Subcutaneous adipose tissue (tissue), 4 donors: ENCODE measurements around the gene ATP2B2. TPM values are rescaled to one million over a fixed set of nuclear protein-coding genes. Genes with fewer than 3 reads are reported as not detected.

Experiments
- CTCF ChIP-seq: fragments of 450-650 bp; IDR thresholded peaks from one replicate; pipeline ENCODE4 v1.5.1; 2016; ENCODE audit warnings: low read depth, mild to moderate bottlenecking, control low read depth, antibody characterized with exemption, moderate library complexity
- total RNA-seq, 4 donors: library from RNA; depleted of rRNA; stranded (reverse); fragments of >200 nt; gene quantifications; one replicate each; pipeline ENCODE4 v1.1.0, GENCODE V29; 2016

ATP2B2 gene
- total RNA-seq, 4 donors from 2014 or later, result 0.34 to 0.44 TPM; not detected in 2

GRCh38 chr3:10489746-10490483 lies 15.5 kb downstream of the ATP2B2 start:
- no peak for TF ChIP-seq CTCF

GRCh38 chr3:10487988-10488633 lies 17.3 kb downstream of the ATP2B2 start:
- no peak for TF ChIP-seq CTCF

DNA sequence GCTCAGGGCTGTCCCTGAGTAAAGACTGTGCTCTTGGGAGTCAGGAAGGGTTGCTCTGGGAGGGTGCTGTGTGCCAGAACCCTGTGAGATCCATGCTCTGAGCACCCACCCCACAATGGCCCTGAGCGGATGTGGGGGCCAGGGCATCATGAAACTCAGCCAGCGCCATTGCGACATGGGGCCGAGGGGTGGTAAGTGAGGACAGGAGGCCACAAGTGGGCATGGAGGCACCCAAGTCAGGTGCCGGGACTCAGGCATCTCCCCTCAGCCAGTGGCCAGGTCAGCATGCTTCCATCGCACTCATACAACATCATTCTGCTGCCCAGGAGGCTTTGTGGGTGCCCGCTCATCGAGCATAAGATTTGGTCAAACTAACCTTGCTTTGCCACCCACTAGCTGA lies 19.6 kb downstream of the ATP2B2 start:
- no peak for TF ChIP-seq CTCF

GRCh38 chr3:10485380-10485779 lies 20.0 kb downstream of the ATP2B2 start:
- TF ChIP-seq CTCF, result no peak

DNA sequence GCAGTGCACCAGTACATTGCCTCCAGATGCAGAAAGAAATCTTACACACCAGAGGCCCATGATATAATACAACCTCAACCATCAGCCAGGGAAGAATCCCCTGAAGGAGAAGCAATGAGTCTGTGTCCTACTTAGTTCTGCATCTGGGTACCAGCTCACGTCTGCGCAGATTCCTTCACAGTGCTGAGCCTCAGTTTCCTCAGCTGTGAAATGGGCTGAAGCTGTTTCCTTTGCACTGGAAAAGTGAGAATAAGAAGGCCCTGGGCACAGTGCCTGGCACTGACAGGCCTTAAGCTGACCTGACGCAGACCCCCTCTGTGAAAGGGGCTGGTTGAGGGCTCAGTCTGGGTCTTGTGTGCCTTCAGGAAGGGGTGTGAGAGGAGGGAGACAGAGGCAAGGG lies 20.7 kb downstream of the ATP2B2 start:
- no peak for TF ChIP-seq CTCF

- TF ChIP-seq CTCF, result no peak
These were observed 21.6 kb downstream of the ATP2B2 start for GRCh38 chr3:10483686-10484345.

DNA sequence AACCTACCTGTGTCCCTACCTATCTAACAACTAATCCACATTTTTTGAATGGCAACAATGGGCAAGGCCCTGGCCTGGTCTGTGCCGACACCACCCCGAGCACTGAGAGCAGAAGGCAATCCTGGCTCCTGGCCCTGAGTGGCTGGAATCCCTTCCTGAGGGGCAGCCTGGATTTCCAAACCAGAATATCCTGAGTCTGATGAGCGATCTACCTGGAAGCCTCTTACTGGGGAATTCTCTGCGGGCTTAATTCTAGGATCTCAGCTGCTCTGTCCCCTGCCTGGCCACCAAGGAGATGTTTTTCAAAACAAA lies 22.1 kb downstream of the ATP2B2 start:
- TF ChIP-seq CTCF, result no peak
